Thymus (tissue), 11 donors: ENCODE measurements around the gene KRT86. TPM values are rescaled to one million over a fixed set of nuclear protein-coding genes. Genes with fewer than 3 reads are reported as not detected.

Experiments used
- DNase-seq, 9 donors: peaks; one replicate each; pipeline ENCODE4 v3.0.0-alpha.2; 2013; ENCODE audit warnings: low spot score in 9 of 9, low read depth in 6 of 9, missing footprints in 1 of 9
- H3K27ac ChIP-seq, 2 donors: one replicate each; pipeline ENCODE4 v1.5.1; 2013; ENCODE audit warnings: control low read depth in 1 of 2, low read depth in 1 of 2, low read length in 1 of 2, mild to moderate bottlenecking in 1 of 2, moderate library complexity in 1 of 2
- H3K27me3 ChIP-seq, 2 donors: one replicate each; pipeline ENCODE4 v1.5.1; 2013; ENCODE audit warnings: low read length in 1 of 2; ENCODE audit not compliant: control insufficient read depth in 2 of 2, insufficient read depth in 1 of 2
- H3K36me3 ChIP-seq, 2 donors: one replicate each; pipeline ENCODE4 v1.5.1; 2013; ENCODE audit warnings: low read length in 1 of 2, mild to moderate bottlenecking in 1 of 2, moderate library complexity in 1 of 2; ENCODE audit not compliant: control insufficient read depth in 2 of 2, insufficient read depth in 2 of 2
- H3K4me1 ChIP-seq, 2 donors: one replicate each; pipeline ENCODE4 v1.5.1; 2013; ENCODE audit warnings: low read length in 2 of 2; ENCODE audit not compliant: control insufficient read depth in 2 of 2, insufficient read depth in 2 of 2
- H3K4me3 ChIP-seq, 2 donors: one replicate each; pipeline ENCODE4 v1.5.1; 2013; ENCODE audit warnings: low read length in 2 of 2, control low read depth in 1 of 2, mild to moderate bottlenecking in 1 of 2
- H3K9me3 ChIP-seq, 2 donors: one replicate each; pipeline ENCODE4 v1.5.1; 2013; ENCODE audit warnings: low read length in 1 of 2, mild to moderate bottlenecking in 1 of 2; ENCODE audit not compliant: control insufficient read depth in 2 of 2, insufficient read depth in 1 of 2
- WGBS: extraction: QIAGEN DNeasy Blood & Tissue Kit; methylation state at CpG from one replicate; pipeline ENCODE4 v1.1.7; 2013; 5-methylcytosine and 5-hydroxymethylcytosine counted together
- polyA plus RNA-seq: library from polyadenylated mRNA; stranded (reverse); fragments of 200-250 nt; gene quantifications from one replicate; pipeline ENCODE4 v1.2.3, GENCODE V29; 2013
- total RNA-seq: library from RNA; stranded (reverse); fragments of 120-200 nt; gene quantifications from one replicate; pipeline ENCODE4 v1.2.4, GENCODE V29; 2013
- donor health status: healthy.

Gene KRT86
- total and polyA plus RNA-seq, 2 donors: 0.42 to 1.4 TPM

- no peak for DNase-seq
- 85% methylated on average over 16 of the region's 16 CpGs for WGBS
- H3K27ac ChIP-seq: no peak overlapping the region
These were observed 42.9 kb upstream of the KRT86 start for GRCh38 chr12:52231305-52232202.

GRCh38 chr12:52232203-52232673 lies 42.2 kb upstream of the KRT86 start:
- Histone ChIP-seq H3K27ac (no peak overlapping the region), H3K27me3 (peaks cover 18 to 68% of the 10 kb centered on the region in 2 donors), H3K9me3 (no peaks in the 10 kb centered on the region), H3K4me3 (no peak overlapping the region), H3K36me3 (no peaks in the 10 kb centered on the region), H3K4me1 (no peaks in the 10 kb centered on the region)
- DNase-seq: no peak
- WGBS: 71% methylated on average over 12 of the region's 12 CpGs

More at GRCh38 chr12:52231305-52232202, 42.9 kb upstream of the KRT86 start:
- H3K36me3 ChIP-seq: no peaks in the 10 kb centered on the region
- H3K4me1 ChIP-seq: no peaks in the 10 kb centered on the region
- H3K27me3 ChIP-seq: peaks cover 18 to 66% of the 10 kb centered on the region in 2 donors
- no peaks in the 10 kb centered on the region for H3K9me3 ChIP-seq
- no peak overlapping the region for H3K4me3 ChIP-seq

GRCh38 chr12:52232674-52233461 lies 41.6 kb upstream of the KRT86 start, which contains the start of gene KRT7:
TSS of gene KRT7 (plus strand) at chr12:52233243. CDS start at chr12:52233297, 54 bp downstream.
- H3K4me3 ChIP-seq: no peak within 1 kb of the TSS
- 10% methylated on average over 58 of the region's 58 CpGs for WGBS
- H3K27me3 ChIP-seq: peaks cover 18 to 68% of the 10 kb centered on the region in 2 donors
- no peak within 1 kb of the TSS for H3K27ac ChIP-seq
- H3K36me3 ChIP-seq: no peaks in the 10 kb centered on the region
- H3K9me3 ChIP-seq: no peaks in the 10 kb centered on the region
- DNase-seq: no peak
- H3K4me1 ChIP-seq: no peaks in the 10 kb centered on the region

GRCh38 chr12:52233462-52234207 lies 40.8 kb upstream of the KRT86 start:
- no peak overlapping the region for H3K4me3 ChIP-seq
- H3K9me3 ChIP-seq: no peaks in the 10 kb centered on the region
- peaks cover 18 to 68% of the 10 kb centered on the region in 2 donors for H3K27me3 ChIP-seq
- H3K4me1 ChIP-seq: no peaks in the 10 kb centered on the region
- WGBS: 29% methylated on average over 40 of the region's 40 CpGs
- H3K36me3 ChIP-seq: no peaks in the 10 kb centered on the region
- H3K27ac ChIP-seq: no peak overlapping the region
- DNase-seq: no peak

- Histone ChIP-seq H3K27me3 (peaks cover 18 to 67% of the 10 kb centered on the region in 2 donors), H3K4me1 (no peaks in the 10 kb centered on the region), H3K36me3 (no peaks in the 10 kb centered on the region), H3K27ac (no peak overlapping the region), H3K9me3 (no peaks in the 10 kb centered on the region), H3K4me3 (no peak overlapping the region)
- 92% methylated on average over 10 of the region's 10 CpGs for WGBS
- DNase-seq: no peak
These were observed 40.1 kb upstream of the KRT86 start for GRCh38 chr12:52234223-52234810.

GRCh38 chr12:52235001-52235764 lies 39.3 kb upstream of the KRT86 start:
- Histone ChIP-seq H3K27me3 (peaks cover 18 to 59% of the 10 kb centered on the region in 2 donors), H3K36me3 (no peaks in the 10 kb centered on the region), H3K4me1 (no peaks in the 10 kb centered on the region), H3K9me3 (no peaks in the 10 kb centered on the region), H3K27ac (no peak overlapping the region), H3K4me3 (no peak overlapping the region)
- 95% methylated on average over 15 of the region's 15 CpGs for WGBS
- DNase-seq: no peak

DNA sequence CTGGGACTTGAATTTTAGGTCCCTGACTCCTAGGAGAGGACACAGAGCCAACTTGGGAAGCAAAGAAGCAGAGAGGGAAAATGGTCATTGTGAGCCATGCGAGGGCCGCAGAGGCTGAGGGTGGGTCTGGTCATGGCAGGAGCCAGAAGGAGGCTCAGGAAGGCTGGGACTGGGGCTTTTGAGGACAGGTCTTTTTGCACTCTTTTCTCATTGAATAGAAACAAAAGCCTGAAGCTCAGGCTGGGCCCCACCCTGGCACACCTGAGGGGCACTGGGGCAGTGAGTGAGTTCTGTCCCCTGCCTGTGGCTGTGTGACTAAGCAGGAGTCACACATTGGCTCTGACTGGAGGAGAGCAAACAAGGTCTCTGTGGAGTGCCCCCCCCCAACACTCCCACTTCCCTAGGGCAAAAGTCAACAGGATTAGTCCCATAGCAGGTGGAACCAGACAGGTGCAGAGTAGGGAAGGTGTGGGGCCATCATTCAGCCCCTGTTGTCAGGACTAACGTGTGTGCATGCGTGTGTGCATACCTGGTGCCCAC lies 38.6 kb upstream of the KRT86 start:
- Histone ChIP-seq H3K9me3 (no peaks in the 10 kb centered on the region), H3K4me1 (no peaks in the 10 kb centered on the region), H3K36me3 (no peaks in the 10 kb centered on the region), H3K27me3 (peaks cover 15 to 53% of the 10 kb centered on the region in 2 donors), H3K4me3 (no peak overlapping the region), H3K27ac (no peak overlapping the region)
- 85% methylated on average over 4 of the region's 4 CpGs for WGBS
- DNase-seq: no peak
